HepG2 (cell line): ENCODE measurements around the gene SP6. TPM values are rescaled to one million over a fixed set of nuclear protein-coding genes. Genes with fewer than 3 reads are reported as not detected.
A peak's percentile ranks its signal among the peaks of the same experiment; 100 is the strongest.

ENCODE experiments used
- CBX2 ChIP-seq, 2 experiments: fragments of 200-600 bp in 1 of 2; sonication (generic); formaldehyde crosslinking in 1 of 2; IDR thresholded peaks; 2 replicates each; pipeline versions ENCODE4 v1.7.0 to v1.8.1; 2018 to 2022; ENCODE audit warnings: low read depth in 2 of 2, low read length in 1 of 2, mild to moderate bottlenecking in 1 of 2, missing genetic modification reagents in 1 of 2
- CREBL2 ChIP-seq: sonication (generic); formaldehyde crosslinking; IDR thresholded peaks from 2 replicates; pipeline ENCODE4 v1.8.1; 2023; ENCODE audit warnings: missing genetic modification reagents, mild to moderate bottlenecking, borderline replicate concordance
- HDAC2 ChIP-seq: sonication (generic); formaldehyde crosslinking; IDR thresholded peaks from 2 replicates; pipeline ENCODE4 v1.4.0; 2020; ENCODE audit warnings: missing genetic modification reagents
- KMT2B ChIP-seq: IDR thresholded peaks from 2 replicates; pipeline ENCODE4 v1.6.1; 2016; ENCODE audit warnings: missing genetic modification reagents, missing compliant biosample characterization
- MAF1 ChIP-seq: sonication (generic); formaldehyde crosslinking; IDR thresholded peaks from 2 replicates; pipeline ENCODE4 v1.5.0; 2020; ENCODE audit warnings: missing genetic modification reagents, borderline replicate concordance
- MED13 ChIP-seq: sonication (generic); formaldehyde crosslinking; IDR thresholded peaks from 2 replicates; pipeline ENCODE4 v1.5.0; 2020; ENCODE audit warnings: missing genetic modification reagents
- MZF1 ChIP-seq: sonication (generic); formaldehyde crosslinking; IDR thresholded peaks from 2 replicates; pipeline ENCODE4 v1.8.1; 2023; ENCODE audit warnings: mild to moderate bottlenecking, missing genetic modification reagents, borderline replicate concordance
- NKX3-1 ChIP-seq: sonication (generic); formaldehyde crosslinking; IDR thresholded peaks from 2 replicates; pipeline ENCODE4 v1.5.0; 2020; ENCODE audit warnings: missing genetic modification reagents
- SIN3A ChIP-seq: IDR thresholded peaks from 2 replicates; pipeline ENCODE4 v1.6.1; 2011; ENCODE audit warnings: low read depth, mild to moderate bottlenecking, control low read depth, low read length, borderline replicate concordance
- SRY ChIP-seq: sonication (generic); formaldehyde crosslinking; IDR thresholded peaks from 2 replicates; pipeline ENCODE4 v1.8.0; 2022; ENCODE audit warnings: mild to moderate bottlenecking, missing genetic modification reagents
- THAP8 ChIP-seq: sonication (generic); formaldehyde crosslinking; IDR thresholded peaks from 2 replicates; pipeline ENCODE4 v1.5.1; 2020; ENCODE audit warnings: missing genetic modification reagents, mild to moderate bottlenecking, borderline replicate concordance
- ZBTB14 ChIP-seq: sonication (generic); formaldehyde crosslinking; IDR thresholded peaks from 2 replicates; pipeline ENCODE4 v1.4.0; 2020; ENCODE audit warnings: missing genetic modification reagents
- ZBTB3 ChIP-seq: sonication (generic); formaldehyde crosslinking; IDR thresholded peaks from 2 replicates; pipeline ENCODE4 v1.4.0; 2020; ENCODE audit warnings: low read depth, mild to moderate bottlenecking, moderate library complexity, missing genetic modification reagents, borderline replicate concordance
- ZBTB43 ChIP-seq: sonication (generic); formaldehyde crosslinking; conservative IDR thresholded peaks from 2 replicates; pipeline ENCODE4 v1.4.0; 2020; ENCODE audit warnings: missing genetic modification reagents
- ZNF180 ChIP-seq: sonication (generic); formaldehyde crosslinking; IDR thresholded peaks from 2 replicates; pipeline ENCODE4 v1.4.0; 2020; ENCODE audit warnings: low read depth, missing genetic modification reagents, borderline replicate concordance
- ZNF331 ChIP-seq: sonication (generic); formaldehyde crosslinking; IDR thresholded peaks from 2 replicates; pipeline ENCODE4 v1.4.0; 2020; ENCODE audit warnings: missing genetic modification reagents
- ZNF790 ChIP-seq: sonication (generic); formaldehyde crosslinking; IDR thresholded peaks from 2 replicates; pipeline ENCODE4 v1.8.0; 2022; ENCODE audit warnings: missing genetic modification reagents, mild to moderate bottlenecking, borderline replicate concordance
- polyA plus RNA-seq, 8 experiments: library from polyadenylated mRNA; depleted of rRNA in 3 of 8; stranded (reverse) in 7 of 8; unstranded in 1 of 8; fragments of >200 nt; fragmentation: Illumina TruSeq in 4 of 8; extraction: Trizol in 4 of 8; gene quantifications; 2 replicates each; pipeline versions ENCODE4 v1.2.1 to v1.2.3, GENCODE V29; 2011 to 2016; ENCODE audit warnings: low read depth in 4 of 8, missing spikeins in 1 of 8, mixed read lengths in 1 of 8; ENCODE audit not compliant: insufficient read depth in 1 of 8
- total RNA-seq, 5 experiments: library from RNA; depleted of rRNA; stranded (reverse); fragments of >200 nt; fragmentation: Illumina TruSeq; extraction: Trizol; gene quantifications; 2 replicates each; pipeline ENCODE4 v1.2.3, GENCODE V29; 2016; ENCODE audit warnings: low read depth in 1 of 5
- TF ChIP-seq, protein P1 (sequence below): sonication (generic); formaldehyde crosslinking; IDR thresholded peaks from 2 replicates; pipeline ENCODE4 v1.4.0; 2020; ENCODE audit warnings: missing genetic modification reagents
- TF ChIP-seq, protein P2 (sequence below): fragments of 450-650 bp; IDR thresholded peaks from 2 replicates; pipeline ENCODE4 v1.6.1; 2017; ENCODE audit warnings: mild to moderate bottlenecking
- TF ChIP-seq, protein P3 (sequence below): sonication (generic); formaldehyde crosslinking; IDR thresholded peaks from 2 replicates; pipeline ENCODE4 v1.4.0; 2020; ENCODE audit warnings: mild to moderate bottlenecking, low read depth, missing genetic modification reagents

The SP6 gene
- total and polyA plus RNA-seq, 2 of the 13 experiments (the other 11 are each of a cell fraction or from before 2014, with no cell fraction given), result 0.07 TPM

- TF ChIP-seq CREBL2 (CRISPR knock-in tag), result 0 out of 2 replicates have a peak, but pooled peaks have one; percentile 90
- 0 out of 2 replicates have a peak, but pooled peaks have one; percentile 24 for TF ChIP-seq MZF1 (CRISPR knock-in tag)
- TF ChIP-seq SRY, result peak; percentile 92
- no peak for TF ChIP-seq ZBTB14 (CRISPR knock-in tag)
- no peak for TF ChIP-seq THAP8 (CRISPR knock-in tag)
- no peak for TF ChIP-seq ZBTB43
- TF ChIP-seq, protein P1, sequence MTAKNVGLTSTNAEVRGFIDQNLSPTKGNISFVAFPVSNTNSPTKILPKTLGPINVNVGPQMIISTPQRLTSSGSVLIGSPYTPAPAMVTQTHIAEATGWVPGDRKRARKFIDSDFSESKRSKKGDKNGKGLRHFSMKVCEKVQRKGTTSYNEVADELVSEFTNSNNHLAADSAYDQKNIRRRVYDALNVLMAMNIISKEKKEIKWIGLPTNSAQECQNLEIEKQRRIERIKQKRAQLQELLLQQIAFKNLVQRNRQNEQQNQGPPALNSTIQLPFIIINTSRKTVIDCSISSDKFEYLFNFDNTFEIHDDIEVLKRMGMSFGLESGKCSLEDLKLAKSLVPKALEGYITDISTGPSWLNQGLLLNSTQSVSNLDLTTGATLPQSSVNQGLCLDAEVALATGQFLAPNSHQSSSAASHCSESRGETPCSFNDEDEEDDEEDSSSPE (CRISPR knock-in tag), result no peak
- TF ChIP-seq MAF1 (CRISPR knock-in tag), result no peak
- peak; percentile 91 for TF ChIP-seq SIN3A
- peak; percentile 65; the same call in 1 of the 2 replicates for TF ChIP-seq KMT2B (CRISPR knock-in tag)
- 0 out of 2 replicates have a peak, but pooled peaks have one; percentile 36 for TF ChIP-seq HDAC2 (CRISPR knock-in tag)
- TF ChIP-seq NKX3-1 (CRISPR knock-in tag), result no peak
- no peak for TF ChIP-seq ZNF180 (CRISPR knock-in tag)
- TF ChIP-seq ZNF790 (CRISPR knock-in tag), result peak; percentile 44; the same call in 1 of the 2 replicates
- no peak for TF ChIP-seq MED13 (CRISPR knock-in tag)
- TF ChIP-seq ZBTB3 (CRISPR knock-in tag), result no peak
- TF ChIP-seq, protein P2, sequence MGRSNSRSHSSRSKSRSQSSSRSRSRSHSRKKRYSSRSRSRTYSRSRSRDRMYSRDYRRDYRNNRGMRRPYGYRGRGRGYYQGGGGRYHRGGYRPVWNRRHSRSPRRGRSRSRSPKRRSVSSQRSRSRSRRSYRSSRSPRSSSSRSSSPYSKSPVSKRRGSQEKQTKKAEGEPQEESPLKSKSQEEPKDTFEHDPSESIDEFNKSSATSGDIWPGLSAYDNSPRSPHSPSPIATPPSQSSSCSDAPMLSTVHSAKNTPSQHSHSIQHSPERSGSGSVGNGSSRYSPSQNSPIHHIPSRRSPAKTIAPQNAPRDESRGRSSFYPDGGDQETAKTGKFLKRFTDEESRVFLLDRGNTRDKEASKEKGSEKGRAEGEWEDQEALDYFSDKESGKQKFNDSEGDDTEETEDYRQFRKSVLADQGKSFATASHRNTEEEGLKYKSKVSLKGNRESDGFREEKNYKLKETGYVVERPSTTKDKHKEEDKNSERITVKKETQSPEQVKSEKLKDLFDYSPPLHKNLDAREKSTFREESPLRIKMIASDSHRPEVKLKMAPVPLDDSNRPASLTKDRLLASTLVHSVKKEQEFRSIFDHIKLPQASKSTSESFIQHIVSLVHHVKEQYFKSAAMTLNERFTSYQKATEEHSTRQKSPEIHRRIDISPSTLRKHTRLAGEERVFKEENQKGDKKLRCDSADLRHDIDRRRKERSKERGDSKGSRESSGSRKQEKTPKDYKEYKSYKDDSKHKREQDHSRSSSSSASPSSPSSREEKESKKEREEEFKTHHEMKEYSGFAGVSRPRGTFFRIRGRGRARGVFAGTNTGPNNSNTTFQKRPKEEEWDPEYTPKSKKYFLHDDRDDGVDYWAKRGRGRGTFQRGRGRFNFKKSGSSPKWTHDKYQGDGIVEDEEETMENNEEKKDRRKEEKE, result no peak
- TF ChIP-seq, protein P3, sequence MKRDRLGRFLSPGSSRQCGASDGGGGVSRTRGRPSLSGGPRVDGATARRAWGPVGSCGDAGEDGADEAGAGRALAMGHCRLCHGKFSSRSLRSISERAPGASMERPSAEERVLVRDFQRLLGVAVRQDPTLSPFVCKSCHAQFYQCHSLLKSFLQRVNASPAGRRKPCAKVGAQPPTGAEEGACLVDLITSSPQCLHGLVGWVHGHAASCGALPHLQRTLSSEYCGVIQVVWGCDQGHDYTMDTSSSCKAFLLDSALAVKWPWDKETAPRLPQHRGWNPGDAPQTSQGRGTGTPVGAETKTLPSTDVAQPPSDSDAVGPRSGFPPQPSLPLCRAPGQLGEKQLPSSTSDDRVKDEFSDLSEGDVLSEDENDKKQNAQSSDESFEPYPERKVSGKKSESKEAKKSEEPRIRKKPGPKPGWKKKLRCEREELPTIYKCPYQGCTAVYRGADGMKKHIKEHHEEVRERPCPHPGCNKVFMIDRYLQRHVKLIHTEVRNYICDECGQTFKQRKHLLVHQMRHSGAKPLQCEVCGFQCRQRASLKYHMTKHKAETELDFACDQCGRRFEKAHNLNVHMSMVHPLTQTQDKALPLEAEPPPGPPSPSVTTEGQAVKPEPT (CRISPR knock-in tag), result 0 out of 2 replicates have a peak, but pooled peaks have one; percentile 33
- TF ChIP-seq CBX2 (IDR thresholded peaks at IDR 0.05; ENCODE audit: low read depth, low read length), result no peak
- no peak for TF ChIP-seq CBX2 (CRISPR knock-in tag; IDR thresholded peaks at IDR 0.05; ENCODE audit: low read depth)
- peak; percentile 47; the same call in 1 of the 2 replicates for TF ChIP-seq ZNF331
Measured at GRCh38 chr17:47895347-47895855, 44.4 kb upstream of the SP6 start (continued).
